IPS-18a (cell line): Measurements from ENCODE around the gene PMF1.

Experiments
- H3K27ac ChIP-seq: one replicate; pipeline ENCODE4 v1.5.1; 2013; ENCODE audit warnings: low read length
- H3K27me3 ChIP-seq: one replicate; pipeline ENCODE4 v1.6.1; 2013; ENCODE audit warnings: mild to moderate bottlenecking, low read length; ENCODE audit not compliant: control insufficient read depth, insufficient read depth
- H3K36me3 ChIP-seq: one replicate; pipeline ENCODE4 v1.6.1; 2013; ENCODE audit warnings: low read depth, low read length; ENCODE audit not compliant: control insufficient read depth
- H3K4me1 ChIP-seq: one replicate; pipeline ENCODE4 v1.6.1; 2013; ENCODE audit warnings: low read depth, low read length; ENCODE audit not compliant: control insufficient read depth
- H3K4me3 ChIP-seq: one replicate; pipeline ENCODE4 v1.5.1; 2013; ENCODE audit warnings: low read length
- H3K9ac ChIP-seq: one replicate; pipeline ENCODE4 v1.6.1; 2013; ENCODE audit warnings: mild to moderate bottlenecking, low read length, moderate library complexity
- H3K9me3 ChIP-seq: one replicate; pipeline ENCODE4 v1.6.1; 2013; ENCODE audit warnings: low read depth, low read length; ENCODE audit not compliant: control insufficient read depth

PMF1 gene

GRCh38 chr1:156257711-156258110 is 44.9 kb downstream of the PMF1 start:
- Histone ChIP-seq H3K4me1 (no peaks in the 10 kb centered on the region), H3K27me3 (no peaks in the 10 kb centered on the region), H3K9me3 (no peaks in the 10 kb centered on the region), H3K9ac (no peak overlapping the region), H3K36me3 (peaks cover 84% of the 10 kb centered on the region), H3K27ac (no peak overlapping the region), H3K4me3 (no peak overlapping the region)

- Histone ChIP-seq H3K36me3 (peaks cover 84% of the 10 kb centered on the region), H3K27me3 (no peaks in the 10 kb centered on the region), H3K9ac (no peak overlapping the region), H3K27ac (no peak overlapping the region), H3K4me1 (no peaks in the 10 kb centered on the region), H3K9me3 (no peaks in the 10 kb centered on the region), H3K4me3 (no peak overlapping the region)
Observed at GRCh38 chr1:156258859-156259258, 46.1 kb downstream of the PMF1 start.

- Histone ChIP-seq H3K9me3 (no peaks in the 10 kb centered on the region), H3K4me1 (no peaks in the 10 kb centered on the region), H3K4me3 (no peak overlapping the region), H3K27ac (no peak overlapping the region), H3K36me3 (peaks cover 84% of the 10 kb centered on the region), H3K27me3 (no peaks in the 10 kb centered on the region), H3K9ac (no peak overlapping the region)
Observed at GRCh38 chr1:156259805-156260204, 47.0 kb downstream of the PMF1 start.

- H3K27ac ChIP-seq, result no peak overlapping the region
- no peak overlapping the region for H3K4me3 ChIP-seq
- H3K4me1 ChIP-seq, result no peaks in the 10 kb centered on the region
- H3K27me3 ChIP-seq, result no peaks in the 10 kb centered on the region
- H3K9me3 ChIP-seq, result no peaks in the 10 kb centered on the region
- H3K36me3 ChIP-seq, result peaks cover 92% of the 10 kb centered on the region
- H3K9ac ChIP-seq, result no peak overlapping the region
Observed at GRCh38 chr1:156260896-156261295, 48.1 kb downstream of the PMF1 start.

GRCh38 chr1:156262461-156263287 is 49.9 kb downstream of the PMF1 start:
- H3K27ac ChIP-seq, result no peak overlapping the region
- H3K9ac ChIP-seq, result no peak overlapping the region
- H3K27me3 ChIP-seq, result no peaks in the 10 kb centered on the region
- no peaks in the 10 kb centered on the region for H3K9me3 ChIP-seq
- H3K36me3 ChIP-seq, result peaks cover 92% of the 10 kb centered on the region
- no peaks in the 10 kb centered on the region for H3K4me1 ChIP-seq
- H3K4me3 ChIP-seq, result no peak overlapping the region

GRCh38 chr1:156263288-156263655 is 50.5 kb downstream of the PMF1 start:
- peaks cover 92% of the 10 kb centered on the region for H3K36me3 ChIP-seq
- no peak overlapping the region for H3K4me3 ChIP-seq
- no peak overlapping the region for H3K27ac ChIP-seq
- H3K27me3 ChIP-seq, result no peaks in the 10 kb centered on the region
- H3K9ac ChIP-seq, result no peak overlapping the region
- H3K9me3 ChIP-seq, result no peaks in the 10 kb centered on the region
- H3K4me1 ChIP-seq, result no peaks in the 10 kb centered on the region

GRCh38 chr1:156266051-156266450 is 53.2 kb downstream of the PMF1 start:
- Histone ChIP-seq H3K9me3 (no peaks in the 10 kb centered on the region), H3K27me3 (no peaks in the 10 kb centered on the region), H3K9ac (no peak overlapping the region), H3K36me3 (peaks cover 80% of the 10 kb centered on the region), H3K4me1 (no peaks in the 10 kb centered on the region), H3K27ac (no peak overlapping the region), H3K4me3 (no peak overlapping the region)

- Histone ChIP-seq H3K4me1 (no peaks in the 10 kb centered on the region), H3K9ac (no peak overlapping the region), H3K36me3 (peaks cover 78% of the 10 kb centered on the region), H3K27ac (no peak overlapping the region), H3K27me3 (no peaks in the 10 kb centered on the region), H3K4me3 (no peak overlapping the region), H3K9me3 (no peaks in the 10 kb centered on the region)
Observed at GRCh38 chr1:156268336-156268735, 55.5 kb downstream of the PMF1 start.

- no peaks in the 10 kb centered on the region for H3K4me1 ChIP-seq
- H3K9me3 ChIP-seq, result no peaks in the 10 kb centered on the region
- H3K4me3 ChIP-seq, result no peak overlapping the region
- peaks cover 82% of the 10 kb centered on the region for H3K36me3 ChIP-seq
- H3K9ac ChIP-seq, result no peak overlapping the region
- no peaks in the 10 kb centered on the region for H3K27me3 ChIP-seq
- no peak overlapping the region for H3K27ac ChIP-seq
Observed at GRCh38 chr1:156270314-156270713, 57.5 kb downstream of the PMF1 start.

GRCh38 chr1:156276532-156276931 is 63.7 kb downstream of the PMF1 start:
- Histone ChIP-seq H3K4me3 (no peak overlapping the region), H3K9me3 (no peaks in the 10 kb centered on the region), H3K27me3 (no peaks in the 10 kb centered on the region), H3K36me3 (peaks cover 69% of the 10 kb centered on the region), H3K4me1 (peaks cover 5% of the 10 kb centered on the region), H3K27ac (no peak overlapping the region), H3K9ac (no peak overlapping the region)

GRCh38 chr1:156276966-156277381 is 64.2 kb downstream of the PMF1 start:
- Histone ChIP-seq H3K9ac (no peak overlapping the region), H3K27ac (no peak overlapping the region), H3K36me3 (peaks cover 67% of the 10 kb centered on the region), H3K27me3 (no peaks in the 10 kb centered on the region), H3K4me3 (no peak overlapping the region), H3K4me1 (peaks cover 8% of the 10 kb centered on the region), H3K9me3 (no peaks in the 10 kb centered on the region)

- Histone ChIP-seq H3K9me3 (no peaks in the 10 kb centered on the region), H3K27ac (no peak overlapping the region), H3K4me3 (no peak overlapping the region), H3K4me1 (peaks cover 16% of the 10 kb centered on the region), H3K36me3 (peaks cover 38% of the 10 kb centered on the region), H3K27me3 (no peaks in the 10 kb centered on the region), H3K9ac (no peak overlapping the region)
Observed at GRCh38 chr1:156279837-156280236, 67.0 kb downstream of the PMF1 start.
